OCI-M1 (cell line): Measurements from ENCODE around the gene LSP1.
"Not testable (repeated sequence)": the region's sequence is repeated elsewhere in the genome, so short reads cannot be mapped to it uniquely, and the experiment has no call there.

Experiments
- DNase-seq: peaks from one replicate; lab custom pipeline; 2025; lab: John Stamatoyannopoulos, UW

Gene LSP1

DNA sequence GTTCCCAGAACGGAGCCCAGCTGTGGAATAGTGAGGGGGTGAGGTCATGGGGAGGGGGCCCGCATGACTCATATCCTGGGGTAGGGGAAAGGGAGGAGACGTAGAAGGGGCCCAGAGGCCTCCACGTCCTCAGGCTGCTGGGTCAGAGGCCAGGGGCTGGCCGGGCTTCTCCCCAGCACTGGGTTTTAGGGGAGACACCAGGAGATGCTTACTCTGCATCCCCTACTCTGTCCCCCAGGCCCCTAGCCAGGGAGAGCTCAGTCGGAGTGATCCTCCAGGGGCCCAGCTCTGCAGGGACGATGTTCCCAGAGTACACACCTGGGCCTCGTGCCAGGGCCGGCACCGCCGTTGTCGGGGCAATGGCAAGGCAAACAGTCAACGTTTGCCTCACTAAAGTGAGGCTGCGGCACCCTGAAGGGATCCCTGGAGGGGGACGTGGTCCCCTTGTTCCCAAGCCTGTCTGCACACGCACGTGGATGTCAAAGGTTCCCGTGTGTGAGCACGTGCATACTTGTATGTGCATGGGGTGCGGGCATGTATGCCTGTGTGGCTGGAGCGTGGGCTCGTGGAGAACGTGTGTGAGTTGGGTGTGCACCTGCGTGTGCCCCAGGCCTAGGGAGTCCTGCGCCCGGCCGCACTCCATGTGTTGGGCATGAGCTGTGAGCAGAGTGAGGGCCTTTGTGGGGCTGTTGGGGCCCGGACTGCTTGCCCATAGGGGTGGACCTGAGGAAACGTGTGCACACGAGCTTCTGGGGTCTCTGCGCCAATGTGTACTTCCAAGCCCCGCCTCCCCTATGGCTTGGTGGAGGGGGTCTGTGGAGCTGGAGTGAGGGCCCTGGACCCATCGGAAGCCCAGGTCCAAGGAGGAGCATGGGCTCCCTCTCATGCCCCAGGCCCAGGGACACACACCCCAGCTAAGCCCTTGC is 24.6 kb downstream of the LSP1 start:
- no peak for DNase-seq

DNA sequence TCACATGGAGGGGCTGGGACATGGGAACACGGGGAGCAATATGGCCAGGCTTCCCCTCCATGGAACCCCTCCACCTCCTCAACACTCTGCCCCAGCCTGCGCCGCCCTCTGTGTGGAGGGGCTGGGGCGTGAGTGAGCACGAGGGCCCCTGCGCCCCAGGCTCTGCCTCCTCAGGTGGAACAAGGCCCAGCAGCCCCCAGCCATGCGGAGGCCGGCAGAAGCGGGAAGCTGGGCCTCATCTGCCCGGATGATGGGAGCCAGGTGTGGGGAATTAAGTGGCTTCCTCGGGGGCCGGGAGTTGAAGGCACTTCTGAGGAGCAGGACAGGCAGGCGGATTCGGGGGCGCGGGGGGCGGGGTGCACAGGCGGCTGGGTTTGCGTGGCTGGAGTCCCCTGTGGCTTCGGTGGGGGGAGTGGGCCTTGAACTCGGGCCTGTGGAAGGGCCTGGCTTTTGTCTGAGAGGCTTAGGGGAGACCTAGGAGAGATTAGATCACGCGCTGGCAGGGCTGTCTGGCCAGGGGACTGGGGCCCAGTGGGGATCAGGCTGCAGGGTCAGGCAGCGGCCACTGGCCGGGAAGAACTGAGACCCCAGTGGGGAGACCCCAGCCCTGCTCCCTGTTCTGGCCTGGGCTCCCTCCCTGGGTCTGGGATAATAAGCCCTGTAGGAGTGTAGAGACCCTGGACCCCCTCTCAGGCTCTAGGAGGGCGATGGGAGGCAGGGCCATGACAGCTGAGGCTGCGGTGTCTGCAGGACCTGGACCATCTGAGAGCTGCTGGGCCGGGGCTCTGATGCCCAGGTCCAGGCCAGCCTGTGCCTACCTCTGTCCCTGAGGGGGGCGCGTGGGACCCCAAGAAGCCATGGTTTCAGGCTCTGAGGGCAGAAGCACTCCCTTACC is 25.5 kb downstream of the LSP1 start:
- no peak for DNase-seq

DNA sequence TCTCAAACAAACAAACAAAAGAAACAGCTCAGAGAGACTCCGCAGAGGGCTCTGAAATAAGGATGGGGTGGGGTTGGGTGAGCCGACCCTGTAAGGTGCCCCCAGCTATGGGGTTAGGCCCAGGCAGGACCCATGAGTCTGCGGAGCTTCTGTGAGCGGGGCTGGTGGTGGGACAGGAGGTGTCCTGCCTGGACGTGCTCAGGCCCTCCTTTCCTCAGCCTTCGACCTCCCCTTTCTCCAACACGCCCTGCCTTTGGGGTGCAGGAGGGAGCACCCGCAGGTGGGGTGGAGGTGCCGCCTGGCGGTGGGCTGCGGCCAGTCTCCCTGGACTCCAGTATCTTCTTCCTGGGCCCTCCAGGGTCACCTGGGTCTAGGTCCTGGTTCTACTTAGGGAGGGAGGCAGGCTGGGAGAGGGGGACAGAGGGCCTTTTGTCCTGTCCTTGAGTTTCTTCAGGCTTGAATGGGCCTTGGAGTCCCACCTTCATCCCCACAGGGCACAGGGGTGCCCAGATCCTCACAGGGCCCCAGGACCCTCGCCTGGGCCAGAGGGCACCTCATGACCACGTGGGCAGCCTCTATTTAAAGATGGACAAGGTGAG is 26.6 kb downstream of the LSP1 start:
- no peak for DNase-seq

DNA sequence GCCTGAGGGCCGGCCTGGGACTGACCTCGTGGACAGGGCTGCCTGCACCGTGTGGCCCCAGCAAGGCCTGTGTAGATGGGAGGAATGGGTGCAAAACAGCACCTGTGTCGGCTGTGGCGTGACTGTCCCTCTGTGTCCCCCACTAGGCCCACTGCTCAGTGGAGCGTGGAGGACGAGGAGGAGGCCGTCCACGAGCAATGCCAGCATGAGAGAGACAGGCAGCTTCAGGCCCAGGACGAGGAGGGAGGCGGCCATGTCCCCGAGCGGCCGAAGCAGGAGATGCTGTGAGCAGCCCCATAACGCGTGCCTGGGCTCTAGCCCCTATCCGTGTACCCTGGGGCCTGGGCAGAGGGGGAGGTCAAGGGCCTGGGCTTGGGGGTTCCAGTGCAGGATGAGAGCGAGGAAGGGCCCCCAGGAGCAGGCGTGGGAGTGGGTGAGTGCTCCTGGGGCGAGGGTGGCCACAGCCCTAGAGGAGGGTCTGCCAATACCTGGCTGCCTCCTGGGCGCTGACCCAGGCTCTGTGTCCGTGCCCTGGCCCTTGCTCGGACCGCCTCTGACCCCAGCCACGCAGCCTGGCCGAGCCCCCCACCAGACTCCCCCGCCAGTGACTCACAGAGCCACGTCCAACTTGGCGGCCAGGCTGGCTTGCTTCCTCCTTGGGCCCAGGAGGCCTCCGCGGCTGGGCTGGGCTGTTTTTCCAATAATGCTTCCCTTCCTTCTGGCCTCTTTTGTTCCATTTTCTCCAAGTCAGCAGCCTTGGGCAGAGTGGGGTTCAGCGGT is 27.2 kb downstream of the LSP1 start:
- no peak for DNase-seq

DNA sequence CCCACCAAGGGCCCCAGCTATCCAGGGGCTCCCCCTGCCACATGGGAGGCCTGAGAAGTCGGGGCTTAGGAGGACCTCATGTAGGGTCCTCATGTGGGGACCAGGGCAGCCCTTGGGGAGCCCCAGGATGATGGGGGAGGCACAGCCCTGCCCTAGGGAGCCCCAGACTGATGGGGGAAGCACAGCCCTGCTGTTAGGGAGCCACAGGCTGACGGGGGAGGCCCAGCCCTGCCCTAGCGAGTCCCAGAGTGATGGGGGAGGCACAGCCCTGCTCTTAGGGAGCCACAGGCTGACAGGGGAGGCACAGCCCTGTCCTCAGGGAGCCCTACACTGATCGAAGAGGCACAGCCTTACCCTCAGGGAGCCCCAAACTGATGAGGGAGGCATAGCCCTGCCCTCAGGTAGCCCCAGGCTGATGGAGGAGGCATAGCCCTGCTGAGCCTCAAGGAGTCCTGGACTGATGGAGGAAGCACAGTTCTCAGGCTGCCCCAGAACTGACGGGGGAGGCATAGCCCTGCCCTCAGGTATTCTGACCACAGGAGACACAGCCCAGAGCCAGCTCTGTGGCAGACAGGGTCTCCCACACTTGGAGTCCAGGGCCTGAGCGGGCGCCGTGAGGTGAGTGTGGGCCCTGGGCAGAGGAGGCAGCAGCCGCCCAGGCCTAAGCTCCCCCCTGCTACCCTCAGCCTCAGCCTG is 28.0 kb downstream of the LSP1 start:
- no peak for DNase-seq

DNA sequence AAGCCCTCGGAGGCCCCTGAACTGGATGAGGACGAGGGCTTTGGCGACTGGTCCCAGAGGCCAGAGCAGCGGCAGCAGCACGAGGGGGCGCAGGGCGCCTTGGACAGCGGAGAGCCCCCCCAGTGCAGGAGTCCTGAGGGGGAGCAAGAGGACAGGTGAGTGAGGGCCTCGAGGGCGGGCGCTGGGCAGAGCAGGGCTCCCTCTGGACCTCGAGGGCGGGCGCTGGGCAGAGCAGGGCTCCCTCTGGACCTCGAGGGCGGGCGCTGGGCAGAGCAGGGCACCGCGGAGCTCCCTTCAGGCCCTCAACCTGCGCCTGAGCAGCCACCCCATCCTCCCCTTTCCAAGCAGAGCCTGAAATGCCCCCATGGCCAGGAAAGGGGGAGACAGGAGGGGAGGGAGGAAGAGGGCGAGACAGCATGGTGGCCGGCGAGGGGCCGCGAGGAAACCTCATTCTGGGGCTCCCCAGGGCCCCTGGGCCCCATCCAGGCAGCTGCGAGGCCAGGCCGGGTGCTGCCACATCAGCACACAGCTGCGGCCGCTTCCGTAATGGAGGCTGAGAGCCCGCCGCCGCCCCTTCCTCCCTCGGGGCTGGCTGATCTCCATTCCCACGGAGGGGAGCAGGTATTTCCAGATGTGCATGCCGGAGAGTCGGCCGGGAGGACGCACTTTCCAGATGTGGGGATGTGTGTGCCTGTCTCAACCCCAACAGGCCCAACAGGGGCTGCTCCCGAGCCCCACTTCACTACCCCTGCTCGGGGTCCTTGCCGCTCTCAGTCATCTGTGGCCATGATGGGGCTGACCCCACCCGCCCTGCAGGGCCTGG is 28.8 kb downstream of the LSP1 start:
- DNase-seq = no peak

DNA sequence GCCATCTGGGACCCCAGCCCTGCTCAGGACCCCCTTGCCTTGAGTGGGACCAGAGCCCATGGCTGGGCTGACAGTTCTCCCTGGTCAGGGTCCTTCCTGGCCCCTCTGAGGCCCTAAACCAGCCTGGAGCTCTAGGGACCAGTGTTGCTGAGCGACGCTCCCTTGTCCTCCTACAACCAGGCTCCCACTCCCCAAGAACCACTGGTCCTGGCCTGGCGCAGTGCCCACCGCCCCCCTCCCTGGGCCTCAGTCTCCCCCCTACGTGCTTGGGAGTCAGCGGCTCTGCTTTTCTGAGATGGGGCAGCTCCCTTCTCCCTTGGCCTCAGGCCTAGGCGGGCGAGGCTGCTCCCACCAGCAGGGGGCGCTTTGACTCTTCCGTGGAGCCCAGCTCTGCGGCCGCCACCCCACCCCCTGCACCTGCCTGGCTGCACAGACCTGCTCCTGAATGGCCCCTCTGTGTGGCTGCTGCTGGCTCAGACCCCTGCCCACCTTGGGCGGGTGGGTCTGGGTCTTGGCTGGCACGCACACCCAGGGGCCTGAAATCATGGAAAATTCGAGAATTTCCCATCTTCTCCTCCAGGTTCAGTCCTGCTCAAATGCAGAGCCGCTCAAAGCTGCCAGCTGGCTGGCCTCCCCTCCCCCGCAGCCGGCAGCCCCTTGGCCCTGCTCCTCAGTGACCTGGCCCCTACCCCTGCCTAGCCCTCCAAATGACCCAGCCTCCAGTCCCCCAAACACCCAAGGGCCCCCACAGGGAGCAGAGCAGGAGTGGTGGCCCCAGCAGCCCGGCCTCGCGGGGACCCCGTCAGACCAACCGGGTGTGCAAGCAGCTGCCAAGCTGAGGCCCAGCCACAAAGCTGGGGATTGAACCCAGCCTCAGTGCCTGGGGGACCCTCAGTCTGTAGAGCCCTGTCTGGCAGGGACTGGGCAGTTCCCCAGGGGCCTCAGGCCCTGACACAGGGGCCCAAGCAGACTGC is 29.7 kb downstream of the LSP1 start:
- DNase-seq = peak; percentile 79

DNA sequence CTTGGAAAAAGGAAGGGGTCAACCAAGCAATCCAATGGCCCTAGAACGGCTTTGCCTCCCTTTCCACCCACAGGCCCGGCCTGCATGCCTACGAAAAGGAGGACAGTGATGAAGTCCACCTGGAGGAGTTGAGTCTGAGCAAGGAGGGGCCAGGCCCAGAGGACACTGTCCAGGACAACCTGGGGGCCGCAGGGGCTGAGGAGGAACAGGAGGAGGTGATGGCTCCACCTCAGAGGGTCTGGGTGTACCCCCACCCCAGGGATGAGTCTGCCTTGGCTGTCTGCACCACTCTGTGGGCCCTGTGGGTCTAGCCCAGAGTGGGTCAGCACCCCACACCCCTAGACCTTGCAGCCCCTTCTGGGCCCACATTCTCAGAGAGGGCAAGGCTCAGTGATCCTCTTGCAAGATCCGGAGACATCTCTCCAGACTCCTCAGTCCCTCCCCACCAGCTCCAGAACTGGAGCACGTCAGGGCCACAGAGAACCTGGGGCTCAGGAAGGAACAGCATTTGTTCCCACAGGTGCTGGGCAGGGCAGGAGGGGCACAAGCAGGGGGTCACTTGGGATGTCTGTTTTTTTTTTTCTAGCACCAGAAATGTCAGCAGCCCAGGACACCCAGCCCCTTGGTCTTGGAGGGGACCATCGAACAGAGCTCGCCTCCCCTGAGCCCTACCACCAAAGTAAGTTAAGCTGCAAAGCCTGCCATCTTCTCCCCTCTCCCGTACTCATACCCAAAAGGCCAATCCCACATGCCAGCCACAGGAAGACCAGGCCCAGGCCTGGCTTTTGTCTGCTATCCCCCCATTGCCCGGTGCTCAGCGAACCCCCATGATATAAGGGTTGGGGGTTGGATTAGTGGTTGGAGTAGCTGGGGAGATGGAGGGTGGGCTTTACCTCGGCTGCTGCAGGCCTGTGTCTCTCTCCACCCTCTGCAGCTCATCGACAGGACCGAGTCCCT is 30.7 kb downstream of the LSP1 start:
- no peak for DNase-seq

DNA sequence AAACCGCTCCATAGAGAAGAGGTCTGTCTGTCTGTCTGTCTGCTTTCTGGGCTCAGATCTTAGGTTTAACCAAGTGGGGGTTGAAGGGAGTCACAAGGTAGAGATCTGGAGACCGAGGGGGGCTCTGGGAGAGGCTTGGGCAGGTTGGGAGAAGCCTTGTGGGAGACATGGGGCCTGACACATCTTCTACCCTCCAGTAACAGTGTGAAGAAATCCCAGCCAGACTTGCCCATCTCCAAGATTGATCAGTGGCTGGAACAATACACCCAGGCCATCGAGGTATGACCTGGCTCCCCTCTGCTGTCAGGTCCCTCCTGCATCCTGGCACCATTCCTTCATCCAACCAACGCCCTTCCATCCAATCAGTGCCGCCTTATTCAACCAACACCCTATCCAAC is 31.4 kb downstream of the LSP1 start:
- DNase-seq = no peak

DNA sequence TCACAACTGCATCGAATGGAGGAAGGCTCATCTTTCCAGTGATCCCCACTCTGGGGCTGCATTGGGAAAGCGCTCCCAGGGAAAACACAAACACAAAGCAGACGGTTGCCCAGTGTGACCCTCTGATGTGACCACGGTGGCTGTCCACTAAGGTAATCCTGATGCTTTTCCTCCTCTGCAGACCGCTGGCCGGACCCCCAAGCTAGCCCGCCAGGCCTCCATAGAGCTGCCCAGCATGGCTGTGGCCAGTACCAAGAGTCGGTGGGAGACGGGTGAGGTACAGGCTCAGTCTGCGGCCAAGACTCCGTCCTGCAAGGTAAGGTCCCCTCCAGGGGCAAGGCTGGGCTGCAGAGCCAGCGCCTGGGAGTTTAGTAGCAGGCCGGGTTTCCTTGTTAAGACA is 33.7 kb downstream of the LSP1 start:
- not testable (repeated sequence) for DNase-seq

DNA sequence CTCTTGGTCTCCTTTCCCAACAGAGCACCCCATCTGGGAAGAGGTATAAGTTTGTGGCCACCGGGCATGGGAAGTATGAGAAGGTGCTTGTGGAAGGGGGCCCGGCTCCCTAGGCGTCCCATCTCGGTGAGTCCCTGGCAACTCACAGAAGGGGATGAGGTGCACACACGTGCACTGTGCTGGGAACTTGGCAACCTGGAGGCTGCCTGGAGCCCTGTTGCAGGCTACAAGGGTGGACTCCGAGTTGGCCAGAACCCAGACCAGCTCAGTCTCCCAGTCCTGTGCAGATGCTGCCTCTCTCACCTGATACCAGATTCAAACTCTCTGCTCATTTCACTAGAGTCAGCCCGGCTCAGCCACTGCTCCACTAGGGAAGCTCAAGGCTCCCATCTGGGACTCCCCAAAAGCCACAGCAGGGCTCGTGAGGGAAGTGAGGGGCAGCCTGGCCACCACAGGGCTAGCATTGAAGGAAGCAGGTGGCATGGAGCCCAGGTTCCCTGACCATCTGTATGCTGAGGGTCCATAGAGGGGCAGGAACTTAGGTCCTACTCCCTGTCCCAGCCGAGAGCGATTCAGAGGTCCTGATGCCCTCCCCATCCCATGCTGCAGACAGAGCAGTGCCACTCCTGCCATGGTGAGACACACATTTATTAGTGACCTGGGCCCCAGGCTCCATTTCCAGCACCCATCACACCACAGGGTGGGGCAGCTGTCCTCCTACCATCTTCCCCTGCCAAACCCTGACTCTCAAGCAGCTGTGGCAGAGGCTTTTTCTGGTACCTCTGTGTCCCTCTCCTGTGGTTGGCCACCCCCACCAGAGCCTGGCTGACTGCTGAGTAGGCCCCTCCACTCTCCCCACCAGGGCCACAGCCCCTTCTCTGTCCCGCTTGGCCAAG is 34.8 kb downstream of the LSP1 start:
- DNase-seq = no peak

DNA sequence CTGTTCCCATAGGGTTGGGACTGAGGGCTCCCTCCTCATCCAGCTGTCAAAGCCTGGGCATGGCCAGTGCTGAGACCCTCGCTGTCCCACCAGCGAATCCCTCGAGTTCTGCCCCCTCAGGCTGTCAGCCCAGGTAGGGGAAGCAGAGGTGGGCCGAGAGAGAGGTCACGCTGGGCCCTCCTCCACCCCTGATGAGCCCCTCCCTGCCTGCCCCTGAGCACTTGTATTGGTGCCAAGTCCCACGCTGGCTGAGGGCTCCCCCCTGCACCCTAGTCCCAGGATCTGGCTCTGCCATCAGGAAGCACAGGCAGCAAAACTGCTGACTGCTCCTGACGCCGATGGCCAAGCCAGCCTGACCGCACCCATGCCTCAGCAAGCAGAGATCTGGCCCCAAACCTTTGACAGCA is 35.5 kb downstream of the LSP1 start:
- DNase-seq = no peak

DNA sequence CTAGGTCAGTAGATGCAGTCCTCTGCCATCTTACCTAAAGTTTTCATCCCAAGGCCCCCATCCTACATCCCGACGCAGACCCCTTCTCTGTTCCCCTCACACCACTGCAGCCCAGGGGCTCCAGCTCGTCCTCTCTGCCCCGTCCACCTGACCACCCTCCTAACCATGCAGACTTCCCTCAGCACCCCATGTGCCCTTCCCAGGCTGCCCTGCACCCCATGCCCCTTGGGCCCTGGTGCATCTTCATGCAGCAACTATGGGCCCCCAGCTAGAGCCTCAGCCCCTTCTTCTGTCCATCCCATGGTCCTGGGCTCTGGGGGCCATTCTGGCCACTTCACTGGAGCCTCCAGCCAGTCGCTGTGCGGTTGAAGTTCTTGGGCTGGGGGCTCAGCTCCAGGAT is 35.9 kb downstream of the LSP1 start:
- DNase-seq = no peak

DNA sequence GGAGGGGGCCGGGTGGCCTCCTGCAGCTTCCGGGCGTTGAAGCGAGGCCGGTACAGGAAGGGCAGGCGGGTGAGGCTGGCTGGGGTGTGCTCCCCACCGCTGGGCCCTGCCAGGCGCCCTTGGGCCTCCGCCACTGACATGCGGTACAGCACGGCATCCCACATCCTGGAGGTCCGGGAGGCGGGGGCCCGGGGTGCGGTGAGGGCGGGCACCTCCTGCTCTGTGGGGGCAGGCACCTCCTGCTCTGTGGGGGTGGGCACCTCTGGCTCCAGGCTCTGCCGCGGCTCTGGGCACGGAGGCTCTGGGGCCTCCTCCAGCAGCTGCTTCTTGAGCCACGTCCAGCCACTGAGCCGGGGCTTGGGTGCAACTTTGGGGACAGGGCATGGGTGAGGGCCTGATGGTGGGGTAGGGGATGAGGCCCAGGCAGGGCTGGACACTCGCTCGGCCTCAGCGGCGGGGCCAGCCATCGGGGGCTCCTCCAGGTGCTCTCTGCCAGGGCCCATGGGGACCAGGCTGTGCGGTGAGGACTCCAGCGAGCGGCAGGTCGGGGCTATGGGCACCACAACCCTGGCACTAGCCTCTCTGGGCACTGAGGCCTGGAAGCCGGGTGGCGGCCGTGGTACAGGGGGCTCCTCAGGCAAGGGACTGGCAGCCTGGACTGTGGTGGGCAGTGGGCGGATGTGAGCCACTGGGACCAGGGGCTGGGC is 36.5 kb downstream of the LSP1 start:
- no peak for DNase-seq

DNA sequence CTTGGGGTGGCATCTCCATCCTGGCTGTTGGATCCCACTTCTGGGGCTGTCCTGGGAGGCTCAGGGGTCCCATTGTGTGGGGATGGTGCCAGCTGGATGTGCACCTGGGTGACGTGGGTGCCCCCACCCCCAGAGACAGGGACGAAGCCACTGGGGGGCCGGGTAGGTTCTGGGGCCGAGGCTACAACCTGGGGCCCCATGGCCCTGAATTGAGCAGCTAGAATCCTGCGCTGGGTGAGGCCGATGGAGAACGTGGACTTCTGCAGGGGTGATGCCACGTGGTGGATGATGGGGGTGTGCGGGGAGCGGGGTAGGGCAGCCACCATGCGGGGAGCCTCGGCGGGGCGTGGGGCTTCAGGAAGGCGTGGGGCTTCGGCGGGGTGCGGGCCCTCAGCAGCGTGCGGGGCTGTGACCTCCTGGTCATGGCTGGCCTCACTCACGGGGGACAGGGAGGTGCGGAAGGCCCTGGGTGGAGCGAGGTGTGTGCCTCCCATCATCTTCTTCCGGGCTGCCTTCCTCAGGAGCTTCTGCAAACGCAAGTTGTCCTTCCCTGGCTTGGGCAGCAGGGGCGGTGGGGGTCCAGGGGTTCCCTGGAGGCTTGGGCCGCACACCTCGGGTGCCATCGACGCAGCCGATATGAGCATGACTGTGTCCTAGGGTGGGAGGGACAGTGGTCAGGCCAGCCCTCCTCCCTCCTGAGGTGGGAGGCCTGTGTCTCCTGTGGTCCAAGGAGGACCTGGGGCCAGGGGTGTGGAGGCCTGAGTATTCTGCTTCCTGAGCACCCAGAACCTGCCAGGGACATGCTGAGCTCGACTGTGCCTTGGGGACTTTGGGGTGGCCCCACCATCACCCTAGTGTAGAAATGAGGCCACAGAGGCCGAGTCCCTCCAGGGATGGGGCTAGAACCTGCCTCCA is 37.3 kb downstream of the LSP1 start:
- DNase-seq = no peak
